T47D (cell line): ENCODE measurements around the gene IPO7.
"Not testable (repeated sequence)": the region's sequence is repeated elsewhere in the genome, so short reads cannot be mapped to it uniquely, and the experiment has no call there.

Experiments used
- DNase-seq, 2 experiments: peaks; one replicate each; pipeline versions ENCODE4 v3.0.0 to v3.0.0-alpha.2; 2011 to 2012; ENCODE audit warnings: low read depth in 1 of 2, low spot score in 1 of 2
- JUND ChIP-seq: IDR thresholded peaks from 2 replicates; pipeline ENCODE4 v1.6.1; 2012; ENCODE audit warnings: low read depth
- in situ Hi-C: cut with HindIII; loops from 2 replicates; pipeline ENCODE4 v1.10.0; 2016; ENCODE audit warnings: low sequenced_read_pairs, low pct_unique_long_range_greater_than_20kb

IPO7 gene

DNA sequence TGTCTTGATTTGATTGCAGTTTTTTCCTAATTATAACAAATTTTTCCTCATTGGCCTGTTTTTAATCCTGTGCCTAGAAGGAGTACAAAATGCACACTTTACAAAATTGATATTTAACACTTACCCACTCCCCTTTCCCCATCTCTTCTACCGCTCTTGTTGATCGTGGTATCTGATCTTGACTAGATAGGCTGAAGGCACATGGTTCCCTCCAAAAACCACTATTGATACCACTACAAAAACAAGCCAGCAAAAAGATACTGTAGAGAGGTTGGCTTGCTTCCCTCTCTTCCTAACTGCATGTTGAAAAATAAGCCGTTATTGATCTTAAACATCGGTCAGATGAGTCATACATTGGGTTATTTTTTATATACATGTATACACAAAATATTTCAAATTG, 61.8 kb downstream of the IPO7 start:
- in situ Hi-C loops = no loop called here
- DNase-seq = no peak
- no peak for TF ChIP-seq JUND

DNA sequence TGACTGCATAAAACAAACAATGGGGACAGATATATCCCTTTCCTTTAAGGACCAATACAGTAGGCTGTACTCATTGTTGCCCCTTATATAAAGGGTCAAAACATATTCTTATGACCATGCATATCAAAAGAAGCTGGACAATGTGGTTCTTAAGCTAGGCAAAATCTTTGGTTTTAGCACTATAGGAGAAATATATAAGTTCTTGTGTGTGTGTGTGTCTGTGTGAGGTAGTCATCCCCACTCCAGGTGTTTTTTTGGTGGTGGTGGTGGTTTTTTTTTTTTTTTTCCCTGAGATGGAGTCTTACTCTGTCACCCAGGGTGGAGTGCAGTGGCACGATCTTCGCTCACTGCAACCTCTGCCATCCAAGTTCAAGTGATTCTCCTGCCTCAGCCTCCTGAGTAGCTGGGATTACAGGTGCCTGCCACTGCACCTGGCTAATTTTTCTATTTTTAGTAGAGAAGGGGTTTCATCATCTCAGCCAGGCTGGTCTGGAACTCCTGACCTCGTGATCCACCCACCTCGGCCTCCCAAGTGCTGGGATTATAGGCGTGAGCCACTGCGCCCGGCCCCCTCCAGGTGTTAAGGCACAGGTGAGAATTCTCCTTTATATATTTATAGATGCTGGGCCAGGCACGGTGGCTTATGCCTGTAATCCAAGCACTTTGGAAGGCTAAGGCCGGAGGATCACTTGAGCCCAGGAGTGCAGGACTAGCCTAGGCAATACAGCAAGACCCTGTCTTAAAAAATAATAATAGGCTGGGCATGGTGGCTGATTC, 64.3 kb downstream of the IPO7 start:
- in situ Hi-C loops = no loop called here
- DNase-seq = no peak
- no peak for TF ChIP-seq JUND

DNA sequence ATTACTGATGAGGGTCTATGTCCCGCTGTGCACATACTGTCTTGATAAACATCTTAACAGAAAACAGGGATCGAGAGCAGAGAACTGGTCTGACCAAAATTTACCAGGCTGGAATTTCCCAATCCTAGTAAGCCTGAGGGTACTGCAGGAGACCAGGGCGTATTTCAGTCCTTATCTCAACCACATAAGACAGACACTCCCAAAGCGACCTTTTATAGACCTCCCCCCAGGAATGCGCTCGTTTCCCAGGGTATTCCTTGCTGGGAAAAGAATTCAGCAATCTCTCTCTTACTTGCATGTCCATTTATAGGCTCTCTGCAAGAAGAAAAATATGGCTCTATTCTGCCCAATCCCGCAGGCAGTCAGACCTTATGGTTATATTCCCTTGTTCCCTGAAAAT, 67.6 kb downstream of the IPO7 start:
- DNase-seq, in situ Hi-C loops: not testable (repeated sequence)

DNA sequence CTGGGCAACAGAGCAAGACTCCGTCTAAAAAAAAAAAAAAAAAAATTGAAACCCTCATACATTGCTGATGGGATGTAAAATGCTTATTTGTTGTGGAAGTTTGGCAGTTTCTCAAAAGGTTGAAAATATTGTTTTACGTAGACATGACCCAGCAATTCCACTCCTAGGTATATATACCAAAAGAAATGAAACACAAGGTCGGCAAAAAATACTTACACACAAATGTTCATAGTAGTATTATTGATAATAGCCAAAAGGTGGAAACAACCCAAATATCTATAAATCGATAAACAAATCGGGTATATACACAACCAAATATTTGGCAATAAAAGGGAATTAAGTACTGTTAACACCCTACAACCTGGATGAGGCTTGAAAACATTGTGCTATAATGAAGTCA, 71.3 kb downstream of the IPO7 start:
- in situ Hi-C loops = no loop called here
- TF ChIP-seq JUND = no peak
- DNase-seq = no peak

DNA sequence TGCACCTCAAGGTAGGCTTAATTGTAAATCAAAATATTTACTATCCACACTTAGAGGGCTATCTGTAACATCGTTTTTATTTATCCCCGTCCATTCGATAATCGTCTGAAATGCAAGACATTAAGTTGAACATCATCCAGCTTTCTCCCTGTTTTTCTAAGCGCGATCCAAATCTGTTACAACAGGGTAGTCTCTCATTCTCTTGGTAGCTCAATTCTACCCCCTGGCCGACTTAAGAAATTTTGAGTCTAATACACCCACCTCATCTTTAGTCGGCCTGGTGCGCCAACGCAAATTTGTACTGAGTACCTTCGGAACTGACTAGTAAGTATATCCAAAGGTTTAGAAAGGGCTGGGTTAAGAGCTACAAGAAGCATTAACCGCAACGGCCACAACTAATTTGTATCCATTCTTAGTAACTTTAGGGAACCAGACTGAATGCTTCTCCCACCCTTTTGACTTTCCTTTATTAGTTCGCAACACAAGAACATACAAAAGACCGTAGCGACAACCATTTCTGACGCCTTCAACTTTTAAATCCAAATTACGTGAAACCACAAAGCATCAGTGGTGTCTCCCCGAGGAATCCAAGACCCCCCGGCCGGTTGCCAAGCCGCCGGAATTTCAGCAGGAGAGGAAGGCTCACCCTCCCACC, 75.3 kb downstream of the IPO7 start:
- DNase-seq = peak in 1 of 2 experiments; percentile 38
- TF ChIP-seq JUND = no peak
- in situ Hi-C loops = no loop called here

DNA sequence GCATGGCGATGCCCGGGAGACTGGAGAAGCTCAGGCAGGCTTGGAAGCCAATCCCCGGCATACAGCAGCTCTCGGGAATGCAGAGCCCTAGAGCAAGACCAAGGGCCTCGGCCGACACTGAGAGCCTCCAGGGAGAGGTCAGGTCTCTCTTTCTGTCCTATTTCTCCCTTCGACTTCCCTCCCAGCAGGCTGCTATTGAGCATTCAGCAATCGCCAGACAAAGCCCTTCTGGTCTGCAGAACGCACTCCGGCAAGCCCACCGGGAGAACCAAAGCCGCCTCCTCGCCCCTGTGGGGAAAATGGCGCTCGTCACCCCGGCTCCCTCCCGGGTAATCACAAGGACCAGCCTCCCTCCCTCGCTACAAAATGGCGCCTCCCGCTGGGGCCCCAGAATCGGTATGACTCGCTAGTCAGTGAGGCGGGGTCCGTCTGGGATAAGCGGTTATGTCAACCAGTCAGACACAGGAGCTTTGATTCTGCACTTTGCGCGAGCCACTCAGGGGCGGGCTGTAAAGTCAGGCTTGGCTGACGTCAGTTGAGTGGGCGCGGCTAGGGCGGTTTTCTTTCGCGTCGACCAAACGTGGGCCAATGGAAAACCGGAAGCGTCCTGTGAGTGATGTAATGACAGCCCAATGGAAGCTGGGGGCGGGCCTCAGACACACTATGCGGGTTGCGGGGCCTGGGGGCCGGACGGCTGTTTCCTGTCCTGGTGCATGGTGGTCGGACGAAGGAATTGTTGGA, 76.0 kb downstream of the IPO7 start, which contains the start of gene ZNF143:
ZNF143 (plus strand) TSS at position 691 of the 741 bp plus-strand sequence. CDS start 10,297 bp downstream, outside the sequence.
- peak; percentile 89 to 99 for DNase-seq
- in situ Hi-C loops = no loop called here
- no peak for TF ChIP-seq JUND

DNA sequence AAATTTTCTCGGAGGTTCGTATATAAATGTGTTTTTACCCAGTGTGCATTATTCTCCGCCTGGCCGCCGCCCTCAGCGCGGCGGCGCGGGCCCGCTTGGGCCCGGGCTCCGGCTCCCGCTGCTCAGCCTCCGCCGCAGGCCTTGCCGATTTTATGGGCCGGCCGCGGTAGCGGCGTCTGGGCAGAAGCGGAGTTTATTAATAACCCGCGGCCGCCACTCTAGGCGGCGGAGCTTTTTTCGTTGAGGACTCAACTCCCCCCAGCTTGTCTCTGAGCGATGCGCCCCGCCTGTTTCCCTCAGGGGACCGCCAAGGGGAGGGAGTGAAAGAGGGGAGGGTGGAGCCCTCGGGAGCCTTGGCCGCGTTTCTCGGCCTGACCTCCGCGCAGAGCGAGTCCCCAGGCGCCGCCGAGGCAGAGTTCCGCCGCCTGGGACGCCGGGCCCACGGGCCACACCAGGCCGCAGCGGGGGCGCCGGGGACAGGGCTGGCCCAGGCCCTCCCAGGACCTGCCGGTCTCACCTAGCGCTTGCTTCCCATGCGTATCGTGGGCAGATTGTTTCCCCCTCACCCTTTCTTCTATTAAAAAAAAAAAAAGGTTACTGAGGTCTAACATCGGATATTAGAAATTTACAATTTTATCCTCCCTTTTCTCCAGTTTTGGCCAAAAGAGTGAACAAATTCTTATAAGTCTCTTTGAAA, 76.8 kb downstream of the IPO7 start:
- peak; percentile 27 to 89 for DNase-seq
- in situ Hi-C loops = no loop called here
- TF ChIP-seq JUND = no peak

DNA sequence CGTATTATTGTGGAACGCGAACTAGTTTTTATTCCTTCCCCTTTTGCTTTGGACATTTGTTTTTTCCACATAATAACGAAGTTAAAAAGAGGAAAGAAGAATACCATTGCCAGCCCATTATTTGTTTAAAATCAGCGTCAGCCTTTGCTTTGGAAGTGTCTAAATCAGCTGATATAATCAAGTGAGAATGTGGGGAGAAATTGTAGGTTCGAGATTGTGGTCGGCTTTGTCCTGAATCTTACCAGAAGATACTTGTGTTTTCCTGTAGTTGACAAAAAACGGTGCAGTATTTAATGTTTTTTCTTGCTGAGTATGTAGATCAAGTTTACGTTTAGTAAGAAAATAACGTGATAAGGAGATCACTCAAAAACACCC, 77.3 kb downstream of the IPO7 start:
- TF ChIP-seq JUND = no peak
- no peak for DNase-seq
- in situ Hi-C loops = no loop called here

DNA sequence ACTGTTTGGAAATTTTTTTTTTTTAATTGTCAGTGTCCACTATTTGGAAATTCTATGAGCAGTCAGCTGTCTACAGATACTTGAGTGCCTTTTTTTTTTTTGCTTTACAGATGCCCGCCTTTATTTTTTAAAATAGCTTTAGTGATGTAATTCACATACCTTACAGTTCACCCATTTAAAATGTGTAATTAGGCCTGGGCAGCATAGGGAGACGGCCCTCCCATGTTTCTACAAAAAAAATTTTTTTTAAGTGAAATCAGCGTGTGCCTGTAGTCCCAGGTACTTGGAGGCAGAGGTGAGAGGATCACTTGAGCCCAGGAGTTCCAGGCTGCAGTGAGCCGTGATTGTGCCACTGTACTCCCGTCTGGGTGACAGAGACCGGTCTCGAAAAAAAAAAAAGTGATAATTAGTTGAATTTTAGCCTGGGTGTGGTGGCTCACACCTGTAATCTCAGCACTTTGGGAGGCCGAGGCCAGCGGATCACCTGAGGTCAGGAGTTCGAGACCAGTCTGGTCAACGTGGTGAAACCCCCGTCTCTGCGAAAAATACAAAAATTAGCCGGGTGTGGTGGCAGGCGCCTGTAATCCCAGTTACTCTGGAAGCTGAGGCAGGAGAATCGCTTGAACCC, 77.8 kb downstream of the IPO7 start:
- in situ Hi-C loops = no loop called here
- no peak for TF ChIP-seq JUND

DNA sequence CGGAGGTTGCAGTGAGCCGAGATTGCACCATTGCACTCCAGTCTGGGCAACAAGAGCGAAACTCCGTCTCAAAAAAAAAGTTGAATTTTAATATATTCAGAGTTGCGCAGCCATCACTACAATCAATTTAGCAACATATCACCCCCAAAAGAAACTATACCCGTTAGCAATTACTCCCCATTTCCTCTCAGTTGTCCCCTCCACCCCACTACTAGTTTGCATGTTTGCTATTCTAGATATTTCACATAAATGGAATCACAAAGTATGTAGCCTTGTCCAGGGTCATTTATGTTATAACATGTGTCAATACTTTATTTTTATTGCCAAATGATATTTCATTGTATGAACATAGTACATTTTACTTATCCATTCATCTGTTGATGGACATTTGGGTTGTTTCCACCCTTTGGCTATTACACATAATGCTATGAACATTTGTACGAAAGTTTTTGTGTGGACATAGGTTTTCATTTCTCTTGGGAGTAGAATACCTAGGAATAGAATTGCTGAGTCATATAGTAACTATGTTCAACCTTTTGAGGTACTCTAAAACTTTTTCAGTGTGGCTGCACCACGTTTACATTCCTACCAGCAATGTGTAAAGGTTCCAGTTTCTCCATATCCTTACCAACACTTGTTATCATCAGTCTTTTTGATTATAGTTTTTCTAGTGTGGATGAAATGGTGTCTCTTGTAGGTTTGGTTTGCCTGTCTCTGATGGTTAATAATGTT, 78.5 kb downstream of the IPO7 start:
- DNase-seq = no peak
- in situ Hi-C loops = no loop called here
- no peak for TF ChIP-seq JUND

More for the DNA sequence above, 77.8 kb downstream of the IPO7 start:
- no peak for DNase-seq

DNA sequence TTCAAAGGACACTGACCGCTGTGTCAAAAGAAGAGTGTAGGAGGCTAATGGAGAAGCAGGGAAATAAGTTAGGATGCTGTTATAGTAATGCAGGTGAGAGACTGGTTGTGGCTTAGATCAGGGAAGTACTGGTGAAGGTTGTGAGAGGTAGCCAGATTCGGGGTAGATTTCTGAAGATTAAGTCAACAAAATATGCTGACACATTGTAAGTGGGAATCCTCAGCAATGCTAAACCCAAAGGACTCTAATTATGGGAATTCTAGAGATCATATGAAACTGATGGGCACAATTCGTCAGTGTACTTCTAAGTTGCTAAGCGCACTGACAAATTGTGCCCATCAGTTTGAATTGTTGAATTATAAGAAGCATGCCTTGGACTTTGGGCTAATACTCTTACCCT, 86.3 kb downstream of the IPO7 start:
- in situ Hi-C loops = no loop called here
- no peak for DNase-seq
- no peak for TF ChIP-seq JUND
